GM12873 (cell line): ENCODE measurements around the gene PNPLA7.

ENCODE experiments used
- CTCF ChIP-seq: IDR thresholded peaks from 2 replicates; pipeline ENCODE4 v1.5.1; 2012; ENCODE audit warnings: low read depth, mild to moderate bottlenecking, moderate library complexity, low read length, control low read depth; ENCODE audit not compliant: insufficient read depth; ENCODE audit errors: missing control alignments

The PNPLA7 gene

GRCh38 chr9:137519553-137519952 lies 30.6 kb downstream of the PNPLA7 start:
- TF ChIP-seq CTCF, result no peak

- TF ChIP-seq CTCF, result no peak
Measured at GRCh38 chr9:137516144-137516917, 33.9 kb downstream of the PNPLA7 start.

- no peak for TF ChIP-seq CTCF
Measured at GRCh38 chr9:137515338-137515724, 34.9 kb downstream of the PNPLA7 start.

GRCh38 chr9:137514691-137515337 lies 35.4 kb downstream of the PNPLA7 start:
- TF ChIP-seq CTCF, result no peak

GRCh38 chr9:137511758-137512463 lies 38.3 kb downstream of the PNPLA7 start:
- no peak for TF ChIP-seq CTCF

GRCh38 chr9:137509198-137509597 lies 41.0 kb downstream of the PNPLA7 start:
- no peak for TF ChIP-seq CTCF

- no peak for TF ChIP-seq CTCF
Measured at GRCh38 chr9:137506702-137507171, 43.5 kb downstream of the PNPLA7 start.
